GM23248 (cell line): ENCODE data around the gene ING5. TPM values are rescaled to one million over a fixed set of nuclear protein-coding genes. Genes with fewer than 3 reads are reported as not detected.

Experiments used
- DNase-seq: peaks from one replicate; pipeline ENCODE4 v3.0.0-alpha.2; 2015
- H2AFZ ChIP-seq: fragments of 200-600 bp; sonication (generic); 2 replicates; pipeline ENCODE4 v1.6.1; 2016; ENCODE audit warnings: antibody characterized with exemption
- H3F3A ChIP-seq: fragments of 200-600 bp; sonication (generic); 2 replicates; pipeline ENCODE4 v1.6.1; 2016; ENCODE audit warnings: mild to moderate bottlenecking, antibody characterized with exemption, mixed run types; ENCODE audit not compliant: insufficient read depth
- H3K27ac ChIP-seq: fragments of 200-600 bp; sonication (generic); 2 replicates; pipeline ENCODE4 v1.5.1; 2016; ENCODE audit warnings: mild to moderate bottlenecking
- H3K27me3 ChIP-seq: fragments of 200-600 bp; sonication (generic); replicated peaks from 2 replicates; pipeline ENCODE4 v1.6.1; 2016; ENCODE audit warnings: mild to moderate bottlenecking; ENCODE audit not compliant: insufficient read depth
- H3K36me3 ChIP-seq: fragments of 200-600 bp; sonication (generic); 2 replicates; pipeline ENCODE4 v1.6.1; 2016; ENCODE audit warnings: low read depth, mild to moderate bottlenecking
- H3K4me1 ChIP-seq: fragments of 200-600 bp; sonication (generic); 2 replicates; pipeline ENCODE4 v1.6.1; 2016; ENCODE audit warnings: mild to moderate bottlenecking; ENCODE audit not compliant: insufficient read depth
- H3K4me2 ChIP-seq: fragments of 200-600 bp; sonication (generic); one replicate; pipeline ENCODE4 v1.6.1; 2016; ENCODE audit warnings: mild to moderate bottlenecking; ENCODE audit not compliant: unreplicated experiment
- H3K4me3 ChIP-seq: fragments of 200-600 bp; sonication (generic); 2 replicates; pipeline ENCODE4 v1.5.1; 2016; ENCODE audit warnings: mild to moderate bottlenecking
- H3K79me2 ChIP-seq: fragments of 200-600 bp; sonication (generic); 2 replicates; pipeline ENCODE4 v1.6.1; 2016; ENCODE audit warnings: mild to moderate bottlenecking; ENCODE audit not compliant: insufficient read depth
- H3K9ac ChIP-seq: fragments of 200-600 bp; sonication (generic); 2 replicates; pipeline ENCODE4 v1.6.1; 2016; ENCODE audit warnings: mild to moderate bottlenecking
- H3K9me2 ChIP-seq: fragments of 200-600 bp; sonication (generic); 2 replicates; pipeline ENCODE4 v1.6.1; 2016; ENCODE audit warnings: mixed run types, mild to moderate bottlenecking, moderate library complexity; ENCODE audit not compliant: insufficient read depth
- H3K9me3 ChIP-seq: fragments of 200-600 bp; sonication (generic); one replicate; pipeline ENCODE4 v1.6.1; 2017; ENCODE audit warnings: low read depth
- H4K20me1 ChIP-seq: fragments of 200-600 bp; sonication (generic); 2 replicates; pipeline ENCODE4 v1.6.0; 2016; ENCODE audit not compliant: insufficient read depth
- EZH2 ChIP-seq: fragments of 200-600 bp; sonication (generic); IDR thresholded peaks from 2 replicates; pipeline ENCODE4 v1.6.1; 2018; ENCODE audit warnings: antibody characterized with exemption, mild to moderate bottlenecking; ENCODE audit not compliant: insufficient read depth, poor library complexity, severe bottlenecking
- EZH2phosphoT487 ChIP-seq: fragments of 200-600 bp; sonication (generic); IDR thresholded peaks from 2 replicates; pipeline ENCODE4 v1.6.1; 2018; ENCODE audit warnings: antibody characterized with exemption, moderate library complexity, mild to moderate bottlenecking, low read depth; ENCODE audit not compliant: insufficient read depth
- WGBS, 2 experiments: methylation state at CpG; one replicate each; pipeline ENCODE4 v1.1.6; 2015 to 2017; ENCODE audit warnings: low lambda C conversion rate in 2 of 2, low coverage in 1 of 2; ENCODE audit errors: missing lambda C conversion rate in 2 of 2; 5-methylcytosine and 5-hydroxymethylcytosine counted together
- in situ Hi-C: fragments of 300-500 bp; cut with MboI; formaldehyde crosslinking; loops from 2 replicates; pipeline ENCODE4 v1.15.0; 2020
- polyA plus RNA-seq: library from polyadenylated mRNA; unstranded; fragments of >200 nt; fragmentation: Nextera tagmentation; extraction: Ambion mirVana; gene quantifications from 2 replicates; pipeline ENCODE4 v1.2.1, GENCODE V29; 2016
- total RNA-seq: library from RNA; depleted of rRNA; stranded (reverse); fragments of >200 nt; shearing (Covaris generic); gene quantifications from 2 replicates; pipeline ENCODE4 v1.2.3, GENCODE V29; 2014

ING5 gene
- total and polyA plus RNA-seq, 2 experiments from 2014 or later = 9.8 to 20.3 TPM

DNA sequence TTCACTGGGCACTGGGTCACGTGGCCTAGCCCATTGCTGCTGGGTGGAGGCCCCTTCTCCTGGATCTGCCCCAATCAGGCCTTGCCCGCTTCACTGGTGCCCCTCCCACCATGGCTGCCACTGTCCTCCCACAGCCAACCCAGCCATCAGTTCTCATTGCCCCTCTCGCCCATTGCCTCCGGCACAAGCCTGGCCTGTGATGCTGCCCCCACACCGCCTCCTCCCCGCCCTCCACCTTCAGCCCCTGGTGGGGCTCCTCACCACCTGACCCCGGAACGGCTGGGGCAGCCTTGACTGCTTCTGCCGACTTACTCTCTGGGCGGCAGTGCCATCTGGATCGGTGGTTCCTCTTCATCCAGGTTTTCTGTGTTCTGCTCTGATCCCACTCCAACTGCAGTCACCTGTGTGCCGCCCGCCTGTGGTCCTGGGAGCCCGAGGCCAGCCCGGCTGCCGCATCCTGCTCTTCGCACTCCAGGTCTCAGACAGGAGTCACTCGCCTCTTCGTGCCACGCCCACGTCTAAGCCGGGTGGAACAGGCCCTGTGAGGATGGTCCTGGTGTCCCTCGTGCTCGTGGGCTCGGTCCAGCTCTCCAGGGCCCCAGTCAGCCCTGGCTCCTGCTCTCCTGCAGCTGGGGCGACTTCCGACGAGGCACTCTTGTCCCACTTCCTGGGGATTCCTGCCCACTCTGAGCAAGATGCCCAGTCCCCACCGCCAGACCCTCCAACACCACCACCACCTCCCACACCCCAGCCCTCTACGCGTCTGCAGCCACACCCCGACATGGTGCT, 46.8 kb downstream of the ING5 start:
- Histone ChIP-seq H3K27ac (no peak overlapping the region), H3K79me2 (no peaks in the 10 kb centered on the region), H3K4me1 (no peaks in the 10 kb centered on the region), H3K9ac (no peak overlapping the region), H2AFZ (no peak overlapping the region), H3K9me3 (no peaks in the 10 kb centered on the region), H3K4me2 (no peak overlapping the region), H3K36me3 (peaks cover 11% of the 10 kb centered on the region; the same call in 1 of the 2 replicates), H4K20me1 (no peaks in the 10 kb centered on the region), H3K4me3 (no peak overlapping the region), H3F3A (no peaks in the 10 kb centered on the region), H3K27me3 (no peaks in the 10 kb centered on the region), H3K9me2 (no peaks in the 10 kb centered on the region)
- in situ Hi-C loops = no loop called here
- no peak for DNase-seq
- no peak for TF ChIP-seq EZH2
- no peak for TF ChIP-seq EZH2phosphoT487
- 83 to 89% methylated on average over 29 to 32 of the region's 32 CpGs for WGBS, 2 experiments

DNA sequence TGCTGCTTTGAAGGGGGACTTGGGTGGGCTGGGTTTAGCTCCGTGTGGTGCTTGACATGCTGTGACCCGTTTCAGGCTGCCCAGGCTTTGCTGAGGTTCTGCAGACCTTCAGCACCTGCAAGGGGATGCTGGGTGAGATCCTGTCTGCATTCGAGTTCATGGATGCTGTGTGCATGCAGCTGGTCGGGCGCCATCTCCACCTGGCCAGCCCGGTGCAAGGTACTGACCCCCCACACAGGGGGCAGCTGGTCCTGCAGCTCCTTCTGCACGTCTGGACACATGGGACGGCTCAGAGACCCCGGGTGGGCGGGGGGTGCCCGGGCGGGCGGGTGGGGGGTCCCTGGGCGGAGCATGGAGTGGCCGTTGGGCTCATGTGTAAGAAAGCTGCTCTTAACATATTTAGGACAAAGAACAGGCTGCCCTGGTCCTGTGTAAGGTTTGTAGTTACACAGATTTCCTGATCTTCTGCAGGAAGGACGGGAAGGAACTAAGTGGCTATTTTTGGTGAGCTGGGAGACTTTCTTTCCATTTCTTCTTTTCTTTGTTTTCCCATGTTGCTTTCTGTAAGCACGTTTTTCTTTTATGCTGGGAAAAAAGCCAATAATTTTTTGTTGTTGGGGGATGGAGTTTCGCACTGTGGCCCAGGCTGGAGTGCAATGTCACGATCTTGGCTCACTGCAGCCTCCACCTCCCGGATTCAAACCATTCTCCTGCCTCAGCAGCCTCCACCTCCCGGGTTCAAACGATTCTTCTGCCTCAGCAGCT, 48.4 kb downstream of the ING5 start:
- no peak overlapping the region for H3K27ac ChIP-seq
- H3K9ac ChIP-seq = no peak overlapping the region
- no peaks in the 10 kb centered on the region for H3K9me2 ChIP-seq
- no peaks in the 10 kb centered on the region for H3F3A ChIP-seq
- no peak overlapping the region for H3K4me2 ChIP-seq
- H3K79me2 ChIP-seq = no peaks in the 10 kb centered on the region
- no peak overlapping the region for H3K4me3 ChIP-seq
- 86 to 88% methylated on average over 19 to 22 of the region's 22 CpGs for WGBS, 2 experiments
- TF ChIP-seq EZH2phosphoT487 (no peak), EZH2 (no peak)
- no peak overlapping the region for H2AFZ ChIP-seq
- H3K36me3 ChIP-seq = peaks cover 10% of the 10 kb centered on the region; the same call in 1 of the 2 replicates
- no peaks in the 10 kb centered on the region for H3K27me3 ChIP-seq
- no peaks in the 10 kb centered on the region for H4K20me1 ChIP-seq
- H3K9me3 ChIP-seq = no peaks in the 10 kb centered on the region
- H3K4me1 ChIP-seq = no peaks in the 10 kb centered on the region
- in situ Hi-C loops = no loop called here
- DNase-seq = no peak

DNA sequence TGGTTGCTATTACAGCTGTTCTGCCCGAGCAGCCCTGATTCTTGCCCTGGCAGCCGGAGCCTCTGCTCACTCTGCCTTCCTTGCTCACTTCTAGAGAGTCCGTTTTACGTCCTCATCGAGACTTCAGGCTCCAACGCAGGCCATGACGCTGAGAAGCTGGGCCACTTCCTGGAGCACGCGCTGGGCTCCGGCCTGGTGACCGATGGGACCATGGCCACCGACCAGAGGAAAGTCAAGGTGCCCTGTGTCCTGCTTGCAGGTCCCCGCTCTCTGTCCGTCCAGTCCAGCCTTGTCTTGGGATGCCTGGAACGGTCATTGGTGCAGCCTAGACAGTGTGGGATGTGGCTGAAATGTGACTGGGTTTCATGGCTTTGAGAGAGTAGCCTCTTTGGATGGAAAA, 49.3 kb downstream of the ING5 start:
- in situ Hi-C loops = no loop called here
- Histone ChIP-seq H3F3A (no peaks in the 10 kb centered on the region), H3K4me3 (no peak overlapping the region), H3K9me2 (no peaks in the 10 kb centered on the region), H2AFZ (no peak overlapping the region), H4K20me1 (no peaks in the 10 kb centered on the region), H3K79me2 (no peaks in the 10 kb centered on the region), H3K27me3 (no peaks in the 10 kb centered on the region), H3K4me1 (no peaks in the 10 kb centered on the region), H3K9me3 (no peaks in the 10 kb centered on the region), H3K9ac (no peak overlapping the region), H3K4me2 (no peak overlapping the region), H3K36me3 (peaks cover under 1% of the 10 kb centered on the region; the same call in 1 of the 2 replicates), H3K27ac (no peak overlapping the region)
- DNase-seq = no peak
- WGBS, 2 experiments = 89 to 91% methylated on average over 7 to 15 of the region's 15 CpGs
- TF ChIP-seq EZH2 (no peak), EZH2phosphoT487 (no peak)

DNA sequence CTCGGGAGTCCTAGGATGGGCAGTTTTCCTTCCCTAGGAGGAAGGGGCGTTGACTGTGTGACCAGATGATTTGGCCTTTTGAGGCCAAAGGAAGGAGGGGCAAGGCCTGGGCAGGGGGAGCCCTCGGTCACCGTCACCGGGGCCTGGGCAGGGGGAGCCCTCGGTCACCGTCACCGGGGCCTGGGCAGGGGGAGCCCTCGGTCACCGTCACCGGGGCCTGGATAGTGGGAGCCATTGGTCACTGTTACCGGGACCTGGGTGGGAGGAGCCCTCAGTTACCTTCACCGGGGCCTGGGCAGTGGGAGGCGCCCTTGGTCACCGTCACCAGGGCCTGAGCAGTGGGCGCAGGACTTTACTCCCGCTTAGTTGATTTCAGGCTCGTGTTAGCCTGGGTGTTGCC, 49.9 kb downstream of the ING5 start:
- Histone ChIP-seq H3K9me3 (no peaks in the 10 kb centered on the region), H4K20me1 (no peaks in the 10 kb centered on the region), H3K4me3 (no peak overlapping the region), H3K36me3 (no peaks in the 10 kb centered on the region; the same call in 1 of the 2 replicates), H3K9me2 (no peaks in the 10 kb centered on the region), H3K27ac (no peak overlapping the region), H3K4me2 (no peak overlapping the region), H3K79me2 (no peaks in the 10 kb centered on the region), H3F3A (no peaks in the 10 kb centered on the region), H3K4me1 (no peaks in the 10 kb centered on the region), H2AFZ (no peak overlapping the region), H3K27me3 (no peaks in the 10 kb centered on the region), H3K9ac (no peak overlapping the region)
- no peak for DNase-seq
- in situ Hi-C loops = no loop called here
- 98 to 99% methylated on average over 10 to 16 of the region's 18 CpGs for WGBS, 2 experiments
- TF ChIP-seq EZH2 (no peak), EZH2phosphoT487 (no peak)
